ENCODE data around the gene FSTL1.

The FSTL1 gene

DNA sequence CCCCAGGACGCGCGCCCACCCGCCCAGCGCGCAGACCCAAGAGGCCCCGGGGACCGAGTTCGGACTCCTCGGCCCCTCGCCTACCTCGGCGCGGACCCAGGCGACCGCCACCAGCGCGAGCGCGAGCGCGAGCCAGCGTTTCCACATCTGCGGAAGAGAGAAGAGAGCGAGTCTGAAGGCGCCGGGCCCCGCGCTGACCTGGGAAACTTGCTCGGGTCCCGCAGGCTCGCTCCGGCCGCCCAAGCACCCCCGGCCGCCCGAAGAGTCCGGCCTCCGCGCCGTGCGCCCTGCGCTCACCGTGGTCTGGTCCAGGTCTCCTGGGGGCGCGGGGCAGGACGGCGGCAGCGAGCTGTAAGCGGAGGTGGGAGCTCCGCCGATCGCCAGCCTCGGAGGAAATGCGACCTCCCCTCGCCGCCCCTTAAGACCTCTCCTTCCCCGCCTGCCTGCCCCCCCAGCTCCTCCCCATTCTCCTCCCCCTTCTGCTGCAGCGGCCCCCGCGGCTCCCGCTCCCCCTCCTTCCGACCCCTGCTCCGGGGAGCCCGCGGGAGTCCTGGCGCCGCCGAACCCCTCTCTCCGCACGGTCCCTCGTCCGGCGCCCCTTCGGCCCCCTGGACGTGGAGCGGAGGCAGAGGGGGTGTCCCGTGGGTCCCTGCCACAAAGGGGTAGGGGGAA is at the start of gene FSTL1:
TSS of gene FSTL1 (minus strand) at position 393 of the 672 bp plus-strand sequence. CDS start at position 147, 246 bp downstream.
- DNase-seq (ENCODE audit: insufficient read length, low spot score) (peak; percentile 72), FAIRE-seq (peak; percentile 9)

- FAIRE-seq (peak; percentile 92), DNase-seq (ENCODE audit: insufficient read length, low spot score) (peak; percentile 79)
Measured at GRCh38 chr3:120498556-120499346, 48.0 kb upstream of the FSTL1 start.

DNA sequence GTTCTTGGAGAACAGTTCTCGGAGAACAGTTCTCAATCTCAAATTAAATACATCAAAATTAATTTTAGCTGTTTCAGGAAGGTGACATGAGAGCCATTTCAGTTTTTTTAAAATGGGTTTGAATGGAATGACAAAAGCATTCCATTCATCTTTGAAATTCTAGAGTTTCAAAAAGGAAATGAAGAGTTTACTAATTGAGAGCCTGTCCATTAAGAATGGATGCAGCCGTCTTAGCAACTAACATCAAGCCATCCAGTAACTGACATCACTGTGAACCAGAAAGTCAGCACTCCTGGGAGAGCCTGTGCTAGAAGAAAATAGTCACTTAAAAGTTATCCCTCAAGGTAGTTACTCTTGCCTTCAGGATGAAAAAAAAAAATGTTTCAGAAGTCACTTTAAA is 47.0 kb upstream of the FSTL1 start:
- no peak for FAIRE-seq
- no peak for DNase-seq (ENCODE audit: insufficient read length, low spot score)

DNA sequence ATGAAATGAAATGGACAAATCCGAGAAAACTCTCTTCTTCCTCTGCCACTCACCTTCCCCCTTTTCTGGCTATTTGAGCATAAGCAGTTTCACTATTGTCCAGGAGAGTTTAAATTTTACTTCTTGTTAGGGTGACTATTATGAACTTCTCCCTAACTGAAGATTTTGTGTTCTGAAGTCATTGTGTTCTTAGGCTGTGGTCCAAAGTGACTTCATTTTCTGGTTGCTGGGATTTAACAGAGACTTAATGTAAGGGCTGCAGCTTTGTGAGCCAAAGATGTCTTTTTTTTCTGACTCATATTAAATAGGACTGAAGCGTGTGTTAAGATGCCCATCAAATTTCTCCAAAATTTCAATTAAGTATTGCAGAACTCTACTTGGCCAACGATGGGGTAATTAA is 46.5 kb upstream of the FSTL1 start:
- FAIRE-seq = no peak
- DNase-seq (ENCODE audit: insufficient read length, low spot score) = no peak

GRCh38 chr3:120496278-120497002 is 45.6 kb upstream of the FSTL1 start:
- peak; percentile 47 for DNase-seq (ENCODE audit: insufficient read length, low spot score)
- no peak for FAIRE-seq

DNA sequence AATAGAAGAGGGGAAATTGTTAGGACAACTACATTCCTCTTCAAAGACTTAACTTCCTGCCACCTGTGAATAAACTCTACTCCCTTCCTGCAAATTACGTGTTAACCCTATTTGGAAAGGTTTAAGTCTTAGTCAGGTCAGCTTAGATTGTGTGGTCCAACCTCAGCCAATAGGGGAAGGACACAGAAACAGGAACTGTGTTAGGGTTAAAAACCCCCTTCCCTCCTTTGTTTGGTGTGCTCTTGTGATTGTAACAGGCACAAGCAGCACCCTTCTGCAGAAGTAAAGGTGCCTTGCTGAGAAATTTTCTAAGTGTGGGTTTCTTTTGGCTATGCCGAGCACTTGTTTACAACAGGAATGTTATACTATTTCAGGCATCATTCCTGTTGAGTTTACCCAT is 45.0 kb upstream of the FSTL1 start:
- FAIRE-seq = no peak
- no peak for DNase-seq (ENCODE audit: insufficient read length, low spot score)

GRCh38 chr3:120492103-120492502 is 41.3 kb upstream of the FSTL1 start:
- no peak for FAIRE-seq
- no peak for DNase-seq (ENCODE audit: insufficient read length, low spot score)

- no peak for DNase-seq (ENCODE audit: insufficient read length, low spot score)
- no peak for FAIRE-seq
Measured at GRCh38 chr3:120489421-120489820, 38.6 kb upstream of the FSTL1 start.

- FAIRE-seq = no peak
Measured at GRCh38 chr3:120488296-120488695, 37.5 kb upstream of the FSTL1 start.

GRCh38 chr3:120487191-120487650 is 36.4 kb upstream of the FSTL1 start:
- FAIRE-seq = no peak
- DNase-seq (ENCODE audit: insufficient read length, low spot score) = no peak

More at GRCh38 chr3:120488296-120488695, 37.5 kb upstream of the FSTL1 start:
- no peak for DNase-seq (ENCODE audit: insufficient read length, low spot score)

DNA sequence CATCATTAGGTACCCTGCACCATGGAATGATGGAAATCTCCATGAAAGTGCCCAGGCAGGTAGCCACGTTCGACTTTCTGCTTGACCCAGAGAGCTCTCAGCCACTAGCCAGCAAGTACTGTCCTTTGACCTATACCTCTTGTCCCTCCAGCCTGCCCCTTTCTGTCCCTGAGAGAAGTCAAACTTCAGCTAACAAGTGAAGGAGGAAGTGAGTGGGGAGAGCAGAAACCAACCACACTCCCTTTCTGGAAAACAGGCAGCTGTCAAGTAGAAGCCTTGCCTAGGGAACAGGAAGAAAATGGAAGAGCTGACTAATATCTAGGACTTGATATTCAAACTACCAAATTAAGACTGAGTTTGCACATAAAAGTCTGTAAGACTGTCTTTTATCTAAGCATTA is 30.3 kb upstream of the FSTL1 start:
- FAIRE-seq (no peak), DNase-seq (ENCODE audit: insufficient read length, low spot score) (no peak)

DNA sequence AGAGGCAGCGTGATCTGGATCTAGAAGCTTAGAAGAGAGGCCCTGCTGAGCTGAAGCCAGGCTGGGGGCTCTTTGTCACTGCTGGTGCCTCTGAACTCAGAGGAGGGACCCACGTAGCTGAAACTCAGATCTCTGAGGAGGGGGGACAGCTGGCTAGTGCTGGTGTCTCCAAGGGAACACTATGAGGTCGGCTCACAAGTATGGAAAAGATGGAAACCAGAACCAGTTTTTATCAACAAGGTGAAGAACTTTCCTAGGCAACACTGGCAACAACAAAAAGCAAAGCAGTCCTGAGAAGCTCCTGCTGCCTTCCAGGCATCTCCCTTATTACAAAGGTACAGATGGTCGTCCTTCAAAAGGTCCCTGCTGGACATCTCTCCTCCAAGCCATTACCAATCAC is 27.0 kb upstream of the FSTL1 start:
- no peak for FAIRE-seq
- no peak for DNase-seq (ENCODE audit: insufficient read length, low spot score)

DNA sequence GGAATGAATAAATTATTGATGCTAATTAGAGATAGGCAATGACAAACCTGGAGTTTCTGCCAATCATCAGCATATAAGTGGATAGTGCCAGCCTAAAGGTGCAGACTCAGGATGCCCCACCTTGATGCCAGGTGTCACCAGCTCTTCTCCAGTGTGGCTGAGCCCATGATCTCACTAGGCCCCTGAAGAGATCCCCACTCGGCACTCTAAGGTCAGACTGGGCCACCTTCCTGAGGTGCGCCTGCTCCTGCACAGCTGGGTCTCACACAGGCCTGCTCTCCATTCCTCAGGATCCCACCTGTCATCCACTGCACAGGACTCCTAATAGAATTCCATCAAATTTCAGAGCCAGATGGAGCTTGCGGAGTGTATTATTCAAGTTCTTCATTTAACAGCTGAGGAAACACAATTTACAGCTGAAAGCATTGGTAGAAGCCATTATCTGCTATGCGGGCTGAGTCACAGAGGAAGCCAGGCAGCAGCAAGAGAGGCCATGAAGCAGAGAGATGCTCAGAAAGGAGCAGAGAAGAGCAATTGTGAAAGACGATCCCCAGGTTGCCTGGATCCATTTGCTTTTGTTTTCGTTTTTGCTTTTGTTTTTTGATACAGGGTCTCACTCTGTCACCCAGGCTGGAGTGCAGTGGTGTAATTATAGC is 25.1 kb upstream of the FSTL1 start:
- FAIRE-seq = no peak

GRCh38 chr3:120473896-120474675 is 23.3 kb upstream of the FSTL1 start:
- DNase-seq (ENCODE audit: insufficient read length, low spot score) (no peak), FAIRE-seq (no peak)

More for the DNA sequence above, 25.1 kb upstream of the FSTL1 start:
- no peak for DNase-seq (ENCODE audit: insufficient read length, low spot score)

DNA sequence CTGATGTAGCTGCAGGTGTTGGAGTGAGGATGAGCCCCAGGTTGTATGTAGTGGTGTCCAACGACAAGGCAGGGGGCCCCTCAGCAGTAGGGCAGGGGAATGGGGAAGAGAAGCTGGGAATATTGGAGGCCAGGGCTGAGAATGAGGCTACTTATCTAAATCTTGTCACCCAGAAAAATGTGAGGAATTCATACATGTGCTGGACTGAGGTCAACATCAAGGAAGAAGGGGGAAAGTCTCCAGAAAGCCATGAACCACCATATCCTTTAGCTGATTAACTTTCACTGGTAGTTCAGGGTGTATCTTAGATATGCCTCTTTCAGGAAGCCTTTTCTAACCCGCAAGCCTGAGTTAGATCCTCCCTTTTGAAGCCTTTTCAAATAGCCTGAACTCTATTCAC is 22.6 kb upstream of the FSTL1 start:
- FAIRE-seq = no peak

GRCh38 chr3:120472121-120472844 is 21.5 kb upstream of the FSTL1 start:
- peak; percentile 49 for FAIRE-seq
- DNase-seq (ENCODE audit: insufficient read length, low spot score) = no peak

More for the DNA sequence above, 22.6 kb upstream of the FSTL1 start:
- no peak for DNase-seq (ENCODE audit: insufficient read length, low spot score)

DNA sequence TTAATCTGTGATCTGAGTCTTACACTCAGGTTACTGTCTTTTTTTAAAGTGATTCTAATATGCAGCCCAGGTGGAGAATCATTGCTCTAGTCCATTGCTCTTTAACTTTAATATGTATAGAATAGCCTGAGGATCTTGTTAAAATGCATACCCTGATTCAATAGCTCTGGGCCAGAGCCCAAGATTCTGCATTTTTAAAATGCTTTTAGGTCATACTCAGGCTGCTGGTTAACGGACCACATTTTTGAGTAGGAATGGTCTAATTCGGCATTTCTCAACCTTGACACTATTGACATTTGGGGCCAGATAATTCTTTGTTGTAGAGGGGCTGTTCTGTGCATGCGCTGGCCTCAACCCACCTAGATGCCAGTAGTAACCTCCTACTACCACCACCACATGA is 20.9 kb upstream of the FSTL1 start:
- peak; percentile 86 for FAIRE-seq
- DNase-seq (ENCODE audit: insufficient read length, low spot score) = no peak

DNA sequence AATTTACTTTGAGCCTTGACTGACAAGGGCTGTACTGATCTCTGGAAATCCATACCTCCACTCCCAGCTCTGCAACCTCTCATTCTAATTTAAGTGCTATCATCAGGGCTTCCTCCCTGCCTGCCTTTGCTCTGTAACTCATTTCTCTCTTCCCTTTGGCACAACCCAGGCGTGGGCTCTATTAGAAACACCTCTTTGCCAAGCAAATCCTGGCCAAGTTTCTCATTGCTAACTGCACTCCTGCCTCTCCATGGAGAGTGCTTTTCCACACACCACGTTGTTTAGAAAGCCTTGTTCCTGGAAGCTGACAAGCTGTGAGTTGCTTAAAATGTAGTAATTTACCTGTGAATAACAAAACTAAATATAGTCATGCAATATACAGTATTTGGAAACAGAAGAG is 20.1 kb upstream of the FSTL1 start:
- DNase-seq (ENCODE audit: insufficient read length, low spot score) = no peak

GRCh38 chr3:120469882-120470301 is 19.1 kb upstream of the FSTL1 start:
- FAIRE-seq (no peak), DNase-seq (ENCODE audit: insufficient read length, low spot score) (no peak)

More for the DNA sequence above, 20.1 kb upstream of the FSTL1 start:
- peak; percentile 52 for FAIRE-seq
